ENCODE results near the gene RNF125. TPM values are rescaled to one million over a fixed set of nuclear protein-coding genes. Genes with fewer than 3 reads are reported as not detected.

RNF125 gene
- total and polyA plus RNA-seq, 2 experiments from 2014 or later = 11.4 to 29.2 TPM

GRCh38 chr18:32060026-32060425 lies 41.4 kb downstream of the RNF125 start:
- no peaks in the 10 kb centered on the region for H3K36me3 Mint-ChIP-seq (ENCODE audit: low read depth)
- no peak overlapping the region for H3K4me3 Mint-ChIP-seq
- H3K9me3 Mint-ChIP-seq = no peaks in the 10 kb centered on the region
- Histone ChIP-seq H3K4me2 (no peak overlapping the region), H3K27me3 (ENCODE audit: insufficient read depth) (no peaks in the 10 kb centered on the region), H3K4me3 (no peak overlapping the region), H3K9me2 (ENCODE audit: insufficient read depth) (no peaks in the 10 kb centered on the region), H3K36me3 (ENCODE audit: insufficient read depth) (no peaks in the 10 kb centered on the region), H3K4me1 (ENCODE audit: insufficient read depth) (peaks cover 27% of the 10 kb centered on the region), H3K27ac (ENCODE audit: low read depth) (no peak overlapping the region), H4K20me1 (replicated peaks; ENCODE audit: insufficient read depth) (no peaks in the 10 kb centered on the region; the same call in 1 of the 2 replicates), H3F3A (replicated peaks; ENCODE audit: low read depth) (no peaks in the 10 kb centered on the region), H2AFZ (no peak overlapping the region), H3K79me2 (replicated peaks; ENCODE audit: insufficient read depth) (no peaks in the 10 kb centered on the region)
- H3K27ac Mint-ChIP-seq = no peak overlapping the region
- ATAC-seq (no peak), DNase-seq (ENCODE audit: low spot score) (no peak)
- peaks cover 15% of the 10 kb centered on the region for H3K4me1 Mint-ChIP-seq
- H3K27me3 Mint-ChIP-seq (ENCODE audit: insufficient read depth, low read depth, poor library complexity) = peaks cover 4% of the 10 kb centered on the region
- TF ChIP-seq NANOG (IDR thresholded peaks at IDR 0.05; ENCODE audit: borderline replicate concordance) (no peak), REST (IDR thresholded peaks at IDR 0.05; ENCODE audit: unreplicated experiment) (no peak), POLR2AphosphoS5 (IDR thresholded peaks at IDR 0.05; ENCODE audit: low read depth) (no peak), EZH2phosphoT487 (IDR thresholded peaks at IDR 0.05; ENCODE audit: unreplicated experiment) (no peak)

- Mint-ChIP-seq H3K4me3 (no peak overlapping the region), H3K4me1 (no peaks in the 10 kb centered on the region), H3K9me3 (no peaks in the 10 kb centered on the region), H3K36me3 (ENCODE audit: low read depth) (no peaks in the 10 kb centered on the region; the same call in 2 of the 3 replicates), H3K27ac (no peak overlapping the region), H3K27me3 (ENCODE audit: insufficient read depth, low read depth, poor library complexity) (peaks cover 4% of the 10 kb centered on the region)
- Histone ChIP-seq H3K79me2 (replicated peaks; ENCODE audit: insufficient read depth) (no peaks in the 10 kb centered on the region), H3K4me3 (no peak overlapping the region), H3K4me1 (ENCODE audit: insufficient read depth) (no peaks in the 10 kb centered on the region), H3K9me2 (ENCODE audit: insufficient read depth) (no peaks in the 10 kb centered on the region), H3K36me3 (ENCODE audit: insufficient read depth) (no peaks in the 10 kb centered on the region), H3F3A (replicated peaks; ENCODE audit: low read depth) (no peaks in the 10 kb centered on the region), H2AFZ (no peak overlapping the region), H3K4me2 (no peak overlapping the region), H3K27me3 (ENCODE audit: insufficient read depth) (no peaks in the 10 kb centered on the region), H4K20me1 (replicated peaks; ENCODE audit: insufficient read depth) (no peaks in the 10 kb centered on the region; the same call in 1 of the 2 replicates), H3K27ac (ENCODE audit: low read depth) (no peak overlapping the region)
- ATAC-seq = no peak
- DNase-seq (ENCODE audit: low spot score) = no peak
- TF ChIP-seq EZH2 (IDR thresholded peaks at IDR 0.05; ENCODE audit: low read depth, unreplicated experiment) = no peak
- TF ChIP-seq ZNF114 (CRISPR knock-in tag; IDR thresholded peaks at IDR 0.05) = no peak
- TF ChIP-seq NANOG (IDR thresholded peaks at IDR 0.05; ENCODE audit: borderline replicate concordance) = no peak
- TF ChIP-seq STAT1 (IDR thresholded peaks at IDR 0.05; ENCODE audit: unreplicated experiment) = no peak
- TF ChIP-seq ZNF462 (CRISPR knock-in tag; IDR thresholded peaks at IDR 0.05) = no peak
Observed at GRCh38 chr18:32067375-32068167, 48.9 kb downstream of the RNF125 start.

Data from GM23338 (cell line).